CD4-positive, alpha-beta T cell treated with Interferon alpha-2 for 1 hour (primary cell): Measurements from ENCODE around the gene TCOF1.
A peak's percentile ranks its signal among the peaks of the same experiment; 100 is the strongest.

Experiments
- DNase-seq, 2 donors: peaks; one replicate each; pipeline ENCODE4 v3.0.0-alpha.2; 2020 to 2022

Gene TCOF1

DNA sequence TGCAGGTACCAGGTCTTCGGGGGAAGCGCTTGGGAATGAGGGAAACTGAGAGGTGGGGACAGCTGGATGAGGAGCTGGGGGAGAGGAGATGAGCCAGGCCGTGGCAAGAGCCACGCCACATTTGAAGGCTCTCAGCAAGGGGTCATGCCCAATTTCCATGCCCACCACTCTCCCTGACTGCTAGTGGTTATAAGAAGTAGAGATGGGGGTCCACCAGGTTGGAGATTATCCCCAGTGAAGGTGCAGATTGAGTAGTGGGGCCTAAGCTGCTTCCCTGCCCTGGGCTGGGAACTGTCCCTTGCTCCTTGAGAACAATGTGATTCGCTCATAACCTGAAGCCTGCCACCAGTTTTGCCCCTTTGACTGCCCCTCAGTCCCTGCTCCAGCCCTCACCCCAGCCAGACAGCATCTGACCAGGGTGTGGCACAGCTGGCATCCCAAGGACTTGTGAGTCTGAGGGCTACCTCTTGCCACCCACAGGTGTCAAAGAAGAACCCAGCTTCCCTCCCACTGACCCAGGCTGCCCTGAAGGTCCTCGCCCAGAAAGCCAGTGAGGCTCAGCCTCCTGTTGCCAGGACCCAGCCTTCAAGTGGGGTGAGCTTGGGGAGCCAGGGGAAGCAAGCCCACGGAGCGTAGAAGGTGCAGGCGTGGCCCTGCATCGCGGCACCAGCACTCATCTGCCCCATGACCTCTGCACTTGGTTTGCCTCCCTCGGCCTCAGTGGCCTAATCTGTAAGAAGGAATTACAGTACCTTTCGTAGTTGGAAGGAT is 33.8 kb downstream of the TCOF1 start:
- no peak for DNase-seq

DNA sequence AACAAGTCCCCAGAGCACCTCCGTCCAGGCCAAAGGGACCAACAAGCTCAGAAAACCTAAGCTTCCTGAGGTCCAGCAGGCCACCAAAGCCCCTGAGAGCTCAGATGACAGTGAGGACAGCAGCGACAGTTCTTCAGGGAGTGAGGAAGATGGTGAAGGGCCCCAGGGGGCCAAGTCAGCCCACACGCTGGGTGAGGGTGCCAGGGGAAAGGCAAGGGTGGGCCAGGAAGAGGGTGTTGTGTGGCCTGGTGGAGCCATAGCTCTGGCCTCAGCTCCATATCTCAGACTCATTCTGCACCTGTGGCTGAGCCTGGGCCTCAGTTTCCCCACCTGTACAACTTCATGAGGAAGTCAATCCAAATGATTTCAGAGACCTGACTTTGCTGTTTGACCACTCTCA is 34.5 kb downstream of the TCOF1 start:
- no peak for DNase-seq

DNA sequence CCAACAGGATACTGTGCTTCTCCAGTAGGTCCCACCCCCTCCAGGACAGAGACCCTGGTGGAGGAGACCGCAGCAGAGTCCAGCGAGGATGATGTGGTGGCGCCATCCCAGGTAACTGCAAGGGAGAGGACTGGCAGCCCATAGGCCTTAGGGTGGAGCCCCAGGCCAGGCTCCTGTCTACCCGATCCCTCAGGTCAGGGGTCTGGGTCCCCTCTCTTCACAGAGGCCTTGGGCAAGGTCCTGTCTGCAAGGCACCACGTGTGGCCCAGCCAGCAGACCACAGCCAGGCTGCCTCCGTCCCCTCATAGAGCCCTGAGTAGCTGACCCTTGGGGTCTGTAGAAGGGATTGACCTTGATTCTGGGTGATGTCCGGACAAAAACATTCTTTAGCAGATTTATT is 35.2 kb downstream of the TCOF1 start:
- DNase-seq, result no peak

DNA sequence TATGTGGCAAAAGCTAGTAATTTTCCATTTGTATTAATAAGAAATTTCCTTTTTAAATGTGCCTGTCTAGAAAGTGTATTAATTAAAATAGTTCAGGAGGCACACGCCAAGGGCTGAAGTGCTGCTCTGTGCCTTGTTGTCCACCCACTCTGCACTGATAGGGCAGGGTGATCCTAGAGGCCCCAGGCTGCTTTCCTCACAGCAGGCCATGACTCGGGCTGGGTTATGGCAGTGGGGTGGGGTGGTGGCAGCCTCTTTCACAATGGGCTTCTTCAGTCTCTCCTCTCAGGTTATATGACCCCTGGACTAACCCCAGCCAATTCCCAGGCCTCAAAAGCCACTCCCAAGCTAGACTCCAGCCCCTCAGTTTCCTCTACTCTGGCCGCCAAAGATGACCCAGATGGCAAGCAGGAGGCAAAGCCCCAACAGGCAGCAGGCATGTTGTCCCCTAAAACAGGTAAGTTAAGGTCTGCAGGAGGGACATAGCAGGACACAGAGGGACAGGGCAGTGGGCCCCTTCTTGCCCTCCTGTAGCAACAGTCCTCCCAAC is 35.7 kb downstream of the TCOF1 start:
- no peak for DNase-seq

DNA sequence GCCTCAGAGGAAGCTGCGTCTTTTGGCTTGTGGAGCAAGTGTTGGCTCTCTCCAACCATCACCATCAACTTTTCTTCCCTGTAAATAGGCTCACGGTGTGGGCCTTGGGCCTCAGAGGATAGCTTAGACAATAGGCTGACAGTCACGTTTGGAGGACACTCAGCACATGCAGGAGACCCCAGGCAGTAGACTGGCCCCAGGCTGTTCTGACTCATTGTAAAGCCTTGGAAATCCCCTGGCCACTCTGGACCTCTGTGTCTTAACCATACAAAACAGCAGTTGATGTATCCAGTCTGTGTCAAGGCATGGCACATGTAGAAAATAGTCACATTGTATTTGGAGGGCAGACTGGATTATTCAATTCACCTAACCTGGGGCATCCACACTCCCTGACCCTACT is 36.6 kb downstream of the TCOF1 start:
- no peak for DNase-seq

DNA sequence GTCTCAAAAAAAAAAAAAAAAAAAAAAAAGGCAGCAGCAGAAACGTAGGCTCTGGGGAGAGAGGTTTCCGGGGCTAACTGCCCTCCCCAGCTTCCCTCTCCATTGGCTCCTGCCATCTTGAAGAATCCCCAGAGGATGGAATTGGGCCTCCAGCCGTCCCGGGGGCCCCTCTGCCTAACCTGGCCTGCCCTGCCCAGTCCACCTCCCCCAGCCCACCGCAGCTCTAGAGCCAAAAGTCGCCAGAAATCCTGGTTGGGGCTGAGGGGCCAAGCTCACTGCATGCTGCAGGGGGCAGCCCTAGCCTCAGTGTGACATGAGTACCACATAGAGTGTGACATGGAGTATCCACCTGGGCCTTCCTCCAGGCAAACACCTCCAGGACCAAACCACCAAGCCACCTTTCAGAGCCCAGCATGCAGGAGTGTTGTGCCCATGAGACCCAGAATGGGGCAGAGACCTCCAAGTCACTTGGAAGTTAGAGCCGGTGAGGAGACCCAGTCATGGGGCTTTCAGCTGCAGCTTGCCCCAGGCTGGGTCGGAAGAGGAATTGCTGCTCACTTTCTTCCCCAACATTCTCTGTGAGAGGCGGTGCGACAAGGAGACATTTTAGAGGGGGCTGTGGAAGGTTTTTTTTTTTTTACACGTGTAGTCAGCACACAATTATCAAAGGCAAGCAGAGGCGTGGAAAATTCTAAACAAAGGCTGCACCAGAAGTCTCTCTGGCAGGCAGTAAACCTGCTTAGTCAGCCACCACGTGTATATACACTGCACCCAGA is 37.6 kb downstream of the TCOF1 start:
- no peak for DNase-seq

DNA sequence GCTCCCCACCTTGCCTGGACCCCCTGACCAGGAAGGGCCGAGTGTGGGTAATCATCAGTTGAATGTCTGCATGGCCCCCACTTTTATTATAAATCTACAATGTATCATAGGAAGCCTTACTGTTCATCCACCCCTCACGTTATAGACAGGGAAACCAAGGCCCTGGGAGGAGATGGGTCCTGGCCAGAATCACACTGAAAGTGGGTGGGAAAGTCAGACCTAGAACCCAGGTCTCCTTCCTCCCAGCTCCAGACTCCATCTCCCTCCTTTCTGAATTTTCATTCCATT is 38.1 kb downstream of the TCOF1 start:
- DNase-seq, result no peak

DNA sequence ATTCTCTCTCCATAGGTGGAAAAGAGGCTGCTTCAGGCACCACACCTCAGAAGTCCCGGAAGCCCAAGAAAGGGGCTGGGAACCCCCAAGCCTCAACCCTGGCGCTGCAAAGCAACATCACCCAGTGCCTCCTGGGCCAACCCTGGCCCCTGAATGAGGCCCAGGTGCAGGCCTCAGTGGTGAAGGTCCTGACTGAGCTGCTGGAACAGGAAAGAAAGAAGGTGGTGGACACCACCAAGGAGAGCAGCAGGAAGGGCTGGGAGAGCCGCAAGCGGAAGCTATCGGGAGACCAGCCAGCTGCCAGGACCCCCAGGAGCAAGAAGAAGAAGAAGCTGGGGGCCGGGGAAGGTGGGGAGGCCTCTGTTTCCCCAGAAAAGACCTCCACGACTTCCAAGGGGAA is 38.8 kb downstream of the TCOF1 start:
- no peak for DNase-seq

DNA sequence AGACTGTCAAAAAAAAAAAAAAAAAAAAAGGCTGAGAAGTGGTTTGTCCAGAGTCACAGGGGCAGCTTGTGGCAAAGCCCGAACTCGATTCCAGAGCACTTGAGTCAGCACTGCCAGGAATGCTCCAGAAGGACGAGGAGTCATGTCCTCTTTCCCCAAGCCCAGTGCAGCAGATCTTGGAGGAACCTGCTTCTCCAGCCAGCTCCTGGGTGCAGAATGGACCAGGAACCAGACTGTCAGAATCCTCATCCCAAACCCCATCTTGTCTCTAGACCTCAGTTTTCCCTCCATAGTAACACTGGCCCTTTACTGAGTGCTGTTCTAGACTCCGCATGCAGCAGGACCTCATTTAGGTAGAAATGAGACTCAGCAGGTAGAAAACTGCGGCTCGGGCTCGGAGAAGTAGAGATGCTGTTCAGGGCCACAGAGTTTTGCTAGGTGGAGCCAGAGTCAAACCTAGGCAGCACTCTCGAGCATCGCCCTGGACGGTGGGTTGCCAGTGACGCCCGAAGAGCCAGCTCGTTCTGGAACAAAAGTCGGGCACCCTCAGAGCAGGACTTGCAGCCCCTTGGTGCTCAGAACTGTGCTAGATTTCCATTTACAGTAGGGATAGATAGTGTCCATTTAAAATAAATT is 39.8 kb downstream of the TCOF1 start:
- no peak for DNase-seq

DNA sequence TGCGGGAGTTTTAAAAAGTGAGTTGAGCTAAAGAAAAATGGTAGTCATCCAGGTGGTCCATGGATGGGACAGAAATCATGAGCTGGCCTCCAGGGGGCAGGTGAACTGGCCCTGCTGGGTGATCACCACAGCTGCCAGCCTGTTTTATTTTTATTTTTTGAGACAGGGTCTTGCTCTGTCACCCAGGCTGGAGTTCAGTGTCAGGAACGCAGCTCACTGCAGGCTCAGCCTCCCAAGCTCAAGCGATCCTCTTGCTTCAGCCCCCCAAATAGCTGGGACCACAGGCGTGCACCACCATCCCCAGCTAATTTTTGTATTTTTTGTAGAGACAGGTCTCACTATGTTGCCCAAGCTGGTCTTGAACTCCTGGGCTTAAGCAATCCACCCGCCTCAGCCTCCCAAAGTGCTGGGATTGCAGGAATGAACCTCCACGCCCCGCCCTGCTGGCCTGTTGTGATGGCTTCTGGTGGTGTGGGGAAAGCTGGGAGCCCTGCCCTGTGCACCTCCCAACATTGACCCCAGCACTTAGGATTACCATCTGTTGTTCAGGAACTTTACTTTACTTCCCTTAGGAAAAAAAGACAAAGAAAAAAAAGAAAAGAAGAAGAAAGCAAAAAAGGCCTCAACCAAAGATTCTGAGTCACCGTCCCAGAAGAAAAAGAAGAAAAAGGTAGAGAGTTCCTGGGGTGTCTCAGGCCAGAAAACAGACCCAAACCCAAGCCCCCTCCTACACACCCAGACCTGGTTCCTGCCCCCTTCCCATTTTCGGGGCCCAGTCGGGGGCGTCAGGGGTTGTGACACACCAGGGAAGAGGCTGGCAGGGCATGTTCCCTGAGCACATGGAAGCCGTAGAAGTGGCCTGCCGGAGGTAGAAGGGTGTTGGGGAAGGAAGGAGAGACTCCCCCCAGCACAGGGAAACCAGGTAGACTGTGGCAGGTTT is 40.6 kb downstream of the TCOF1 start:
- no peak for DNase-seq

DNA sequence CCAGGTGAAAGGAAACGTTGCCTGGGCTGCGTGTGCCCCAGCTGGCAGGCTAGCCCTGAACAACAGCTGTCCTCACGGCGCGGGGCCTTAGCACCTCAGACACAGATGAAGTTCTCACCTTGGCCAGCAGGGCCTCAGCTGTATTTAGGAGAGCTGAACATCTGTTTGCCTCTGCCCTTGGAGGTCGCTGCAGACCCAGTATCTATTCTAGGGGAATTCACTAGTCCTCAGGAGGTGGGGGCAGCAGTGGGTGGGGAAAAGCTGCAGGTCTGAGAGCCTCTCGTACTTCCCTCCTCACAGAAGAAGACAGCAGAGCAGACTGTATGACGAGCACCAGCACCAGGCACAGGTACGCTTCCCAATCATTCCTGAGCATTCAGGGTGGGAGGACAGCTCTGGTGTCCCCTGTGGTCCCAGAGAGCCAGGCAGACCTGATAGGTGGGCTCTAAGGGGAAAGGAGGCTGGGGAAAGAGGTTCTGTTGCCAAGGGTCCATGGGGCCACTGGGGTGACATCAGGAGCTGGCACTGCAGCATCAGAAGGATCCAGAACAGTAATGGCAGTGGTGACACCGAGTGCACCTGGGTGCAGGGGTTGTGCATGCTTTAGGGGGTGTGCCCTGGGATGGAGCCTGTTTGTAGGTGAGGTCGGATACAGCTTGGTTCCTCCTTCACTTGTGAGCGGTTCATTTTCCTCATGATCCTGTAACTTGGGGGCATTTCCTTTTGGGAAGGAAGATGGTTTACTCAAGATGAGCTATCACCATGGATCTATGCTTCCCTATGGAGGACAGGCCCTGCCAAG is 41.4 kb downstream of the TCOF1 start:
- peak; percentile 62 to 77 for DNase-seq

DNA sequence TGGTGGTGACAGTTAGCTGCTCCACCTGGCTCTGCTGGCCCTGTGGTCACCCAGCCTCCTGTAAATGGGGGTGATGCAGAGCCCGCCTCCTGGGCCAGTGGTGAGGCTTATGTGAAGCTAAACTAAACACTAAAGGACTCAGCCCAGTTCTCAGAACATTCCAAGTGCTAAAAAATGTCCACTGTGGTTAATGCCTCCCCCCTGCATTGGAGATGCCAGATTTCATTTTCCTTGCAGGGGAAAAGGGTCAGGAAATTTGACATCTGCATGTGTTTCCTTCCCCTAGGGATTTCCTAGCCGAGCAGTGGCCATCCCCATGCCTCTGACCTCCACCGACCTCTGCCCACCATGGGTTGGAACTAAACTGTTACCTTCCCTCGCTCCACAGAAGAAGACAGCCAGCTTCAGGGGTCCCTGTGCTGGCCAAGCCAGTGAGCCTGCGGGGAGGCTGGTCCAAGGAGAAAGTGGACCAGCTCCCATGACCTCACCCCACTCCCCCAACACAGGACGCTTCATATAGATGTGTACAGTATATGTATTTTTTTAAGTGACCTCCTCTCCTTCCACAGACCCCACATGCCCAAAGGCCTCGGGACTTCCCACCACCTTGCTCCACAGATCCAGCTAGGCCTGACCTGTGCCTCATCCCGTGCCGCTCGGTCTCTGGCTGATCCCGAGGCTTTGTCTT is 42.2 kb downstream of the TCOF1 start:
- DNase-seq, result peak; percentile 56 to 67

DNA sequence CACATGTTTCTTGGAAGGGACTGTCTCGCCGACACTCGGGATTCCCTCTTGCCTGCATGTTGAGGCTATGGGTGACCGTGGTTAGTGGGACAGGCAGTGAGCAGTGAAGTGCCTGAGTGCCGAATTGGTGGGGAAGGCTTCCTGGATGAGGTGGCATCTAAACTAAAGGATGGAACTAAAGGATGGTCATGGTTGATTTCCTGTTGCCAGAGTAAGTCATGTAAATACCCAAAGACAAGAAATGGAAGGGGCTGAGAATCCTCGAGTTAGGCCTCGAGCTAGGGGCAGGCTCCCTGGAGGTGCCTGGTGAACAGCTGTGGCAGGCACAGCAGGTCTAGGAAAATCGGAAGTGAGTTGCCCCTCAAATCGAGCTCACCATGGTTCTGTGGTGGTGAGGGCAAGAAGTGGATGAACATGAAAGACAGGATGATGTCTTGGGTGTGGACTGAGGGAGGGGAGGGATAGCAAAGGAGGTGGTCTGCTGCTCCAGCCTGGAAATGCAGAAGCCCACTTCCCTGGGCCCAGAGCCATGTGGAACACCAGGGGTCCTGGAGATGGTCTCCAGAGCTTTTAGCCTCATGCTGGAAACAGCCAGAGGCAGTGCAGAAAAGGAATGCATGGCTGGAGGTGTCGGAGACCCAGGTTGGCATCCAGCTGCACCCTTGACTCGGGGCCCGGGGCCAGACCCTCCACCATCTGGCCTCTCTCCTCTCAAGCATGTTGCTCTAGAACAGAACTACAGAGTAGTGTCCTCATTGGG is 43.0 kb downstream of the TCOF1 start:
- DNase-seq, result peak in 1 of 2 donors; percentile 44

DNA sequence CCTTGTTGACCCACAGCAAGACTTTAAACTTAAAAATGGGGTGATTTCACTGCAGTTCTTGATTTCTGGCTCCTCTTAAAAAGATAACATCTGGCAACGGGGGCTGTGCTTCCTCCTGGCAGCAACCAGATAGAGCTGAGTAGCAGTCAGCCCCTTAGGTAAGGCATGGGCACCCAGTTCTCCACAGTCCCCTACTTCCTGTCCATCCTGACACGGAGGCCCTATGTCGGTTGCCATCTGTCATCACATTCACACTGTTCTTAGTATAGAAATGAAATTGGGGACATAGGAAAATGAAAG is 43.5 kb downstream of the TCOF1 start:
- DNase-seq, result no peak

DNA sequence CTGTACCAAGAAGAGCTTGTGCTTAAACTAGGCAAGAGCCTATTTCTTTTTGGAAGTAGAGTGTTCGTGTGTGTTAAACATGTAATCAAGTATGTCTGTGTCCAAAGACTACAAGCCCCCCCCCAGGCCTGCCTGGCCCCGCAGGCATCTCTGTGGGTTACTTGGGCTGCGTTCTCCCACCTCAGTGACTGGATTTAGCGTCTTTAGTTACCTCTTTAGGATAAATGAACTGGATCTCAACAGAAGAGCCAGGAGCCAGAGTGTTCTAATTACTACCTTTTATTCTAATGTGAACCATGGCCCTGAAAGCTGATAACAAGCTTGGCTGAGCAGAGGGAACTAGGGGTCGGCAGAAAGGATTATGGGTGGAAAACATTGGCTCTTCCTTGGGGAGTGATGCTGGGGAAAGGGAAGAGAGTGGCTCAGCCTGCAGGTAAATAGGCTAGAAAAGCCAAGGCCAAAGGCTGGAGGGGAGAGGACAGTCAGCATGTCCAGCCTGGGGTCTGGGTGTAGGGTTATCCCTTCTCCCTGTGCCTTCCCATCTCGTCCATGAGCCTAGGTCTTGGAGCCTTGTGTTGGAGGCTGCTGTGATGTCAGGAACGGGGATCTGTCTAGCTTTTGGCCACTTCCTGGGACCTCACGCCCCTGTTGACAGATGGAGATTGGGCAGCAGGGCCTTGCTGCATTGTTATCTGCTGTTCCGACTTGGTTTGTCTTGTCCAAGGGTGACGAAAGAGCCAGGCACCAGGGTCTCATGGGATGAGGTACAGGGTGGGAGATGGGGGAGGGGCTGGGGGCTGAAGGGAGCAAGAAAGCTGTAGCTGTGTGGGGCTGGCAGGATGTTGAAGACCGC is 44.1 kb downstream of the TCOF1 start:
- peak in 1 of 2 donors; percentile 32 for DNase-seq

DNA sequence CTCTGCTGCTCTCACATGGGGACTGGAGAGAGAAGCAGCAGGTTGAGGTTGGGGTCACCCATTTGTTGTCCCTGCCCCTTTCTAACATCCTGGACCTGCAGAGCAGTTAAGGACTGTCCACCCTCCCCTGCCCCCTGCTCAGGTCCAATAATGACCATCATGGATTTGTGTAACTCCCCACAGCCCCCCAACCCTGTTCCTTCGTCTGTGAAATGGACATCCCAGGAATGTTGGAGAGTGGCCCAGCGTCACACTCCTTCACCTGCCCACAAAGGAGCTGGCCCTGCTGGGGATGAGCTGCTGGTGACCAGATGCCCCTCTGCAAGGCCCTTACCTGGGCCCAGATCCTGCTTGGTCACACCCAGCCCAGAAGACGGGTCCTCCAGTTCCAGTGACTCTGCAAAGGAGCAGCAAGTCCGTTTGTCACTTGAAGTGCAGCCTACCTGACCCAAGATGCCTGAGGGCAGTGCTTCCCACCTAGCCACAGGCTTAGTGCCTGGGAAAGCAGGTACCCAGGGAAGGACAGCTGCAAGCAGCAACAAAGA is 44.8 kb downstream of the TCOF1 start:
- peak in 1 of 2 donors; percentile 10 for DNase-seq

DNA sequence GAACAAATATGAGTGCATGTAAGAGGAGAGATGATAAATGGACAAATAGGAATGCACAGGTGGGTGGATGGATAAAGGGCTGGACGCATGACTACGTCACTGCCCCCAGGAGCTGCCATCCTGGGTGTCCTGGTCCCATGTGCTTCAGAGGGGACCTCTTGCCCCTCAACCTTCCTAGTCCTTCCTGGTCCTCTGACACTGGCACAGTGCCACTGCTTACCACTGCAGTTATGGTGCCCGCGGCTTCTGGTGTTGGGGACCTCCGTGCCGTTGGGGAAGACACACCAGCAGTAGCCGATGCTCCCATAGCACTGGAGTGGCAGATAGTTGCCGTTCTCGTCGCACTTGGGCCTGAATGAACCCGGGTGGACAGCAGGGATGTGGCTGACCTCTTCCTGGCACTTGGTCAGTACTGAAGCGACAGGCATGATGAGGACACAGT is 45.4 kb downstream of the TCOF1 start:
- peak in 1 of 2 donors; percentile 23 for DNase-seq

DNA sequence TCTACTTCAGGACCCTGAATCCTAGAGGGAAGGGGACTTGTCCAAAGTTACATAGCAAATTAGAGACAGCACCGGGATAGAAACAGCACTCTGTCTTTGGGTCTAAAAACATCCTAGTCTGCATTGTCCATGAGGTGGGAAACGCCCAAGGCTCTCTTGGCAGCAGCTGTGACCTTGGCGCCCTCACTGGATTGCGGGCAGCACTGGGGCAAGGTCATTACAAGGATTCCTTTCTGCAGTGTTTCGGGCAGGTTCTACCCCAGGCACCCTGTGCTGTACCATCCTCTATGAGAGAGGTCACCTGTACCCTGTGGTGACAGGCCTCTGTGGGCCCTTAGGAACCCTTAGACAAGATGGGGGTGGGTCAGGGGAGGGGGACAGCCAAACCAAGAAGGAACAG is 46.6 kb downstream of the TCOF1 start:
- DNase-seq, result no peak

DNA sequence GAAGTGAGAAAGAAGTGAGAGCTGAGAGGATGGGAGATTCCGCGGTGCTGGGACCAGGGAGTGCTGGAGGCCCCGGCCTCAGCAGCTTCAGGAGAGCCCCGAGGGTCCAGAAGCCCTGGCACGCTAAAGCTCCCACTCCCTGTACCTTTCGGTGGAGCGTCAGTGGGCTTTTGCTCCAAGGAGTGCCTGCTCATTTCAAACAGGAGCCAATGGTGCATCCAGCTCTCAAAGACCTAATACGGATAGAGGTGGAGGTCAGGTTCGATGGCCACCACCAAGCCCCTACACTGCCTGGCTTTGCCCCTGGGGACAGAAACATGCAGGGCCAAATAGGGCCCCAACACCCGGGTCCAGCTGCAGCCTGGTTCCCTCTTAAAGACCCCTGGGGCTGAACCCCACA is 47.0 kb downstream of the TCOF1 start:
- DNase-seq, result peak in 1 of 2 donors; percentile 5
